ENCODE data around the gene TEAD3. TPM values are rescaled to one million over a fixed set of nuclear protein-coding genes. Genes with fewer than 3 reads are reported as not detected.

Gene TEAD3
- total and polyA plus RNA-seq, 2 of the 4 experiments (the other 2 are of a cell fraction) = 5.2 to 28.0 TPM

GRCh38 chr6:35441642-35442041, 55.2 kb downstream of the TEAD3 start:
- in situ Hi-C loops (cut with MboI; ENCODE audit: low sequenced_read_pairs) = no loop called here
- Histone ChIP-seq H2BK5ac (ENCODE audit: low read depth, low read length, poor library complexity, severe bottlenecking) (no peak overlapping the region), H3K9ac (ENCODE audit: low read depth, low read length) (no peak overlapping the region), H4K8ac (ENCODE audit: low read depth in 2 of 2, low read length in 2 of 2) (no peak overlapping the region), H3K4ac (ENCODE audit: low read depth, low read length) (peak overlapping the region; percentile 55), H3K9me3 (ENCODE audit: control insufficient read depth, insufficient read depth, low read length) (no peaks in the 10 kb centered on the region), H2AFZ (replicated peaks; ENCODE audit: low read length, poor library complexity) (no peak overlapping the region), H3K9me1 (ENCODE audit: insufficient read depth, low read length) (no peaks in the 10 kb centered on the region; the same call in 1 of the 2 replicates), H2AK9ac (replicated peaks; ENCODE audit: low read depth, low read length, poor library complexity) (no peak overlapping the region), H3K23ac (ENCODE audit: low read depth, low read length) (no peak overlapping the region), H2AK5ac (ENCODE audit: low read depth, low read length) (peak overlapping the region; percentile 53), H4K91ac (ENCODE audit: insufficient read depth, low read depth, low read length) (peak overlapping the region; percentile 55), H3K79me1 (ENCODE audit: low read depth in 1 of 2, low read length in 2 of 2) (no peaks in the 10 kb centered on the region), H3K18ac (ENCODE audit: low read depth, low read length) (no peak overlapping the region), H3K56ac (ENCODE audit: extremely low read depth, insufficient read depth, low read length) (no peak overlapping the region), H3K27ac (ENCODE audit: insufficient read depth, low read length) (no peak overlapping the region), H3K27me3 (ENCODE audit: control insufficient read depth, insufficient read depth, low read length) (no peaks in the 10 kb centered on the region), H3K14ac (replicated peaks; ENCODE audit: low read depth, low read length) (no peak overlapping the region), H4K20me1 (ENCODE audit: insufficient read depth, low read length) (no peaks in the 10 kb centered on the region), H3K4me2 (ENCODE audit: low read depth, low read length) (no peak overlapping the region), H3K4me1 (ENCODE audit: control insufficient read depth, insufficient read depth, low read length) (no peaks in the 10 kb centered on the region), H3K4me3 (ENCODE audit: insufficient read depth, low read depth, low read length) (no peak overlapping the region), H4K5ac (ENCODE audit: low read depth, low read length) (no peak overlapping the region), H3K36me3 (ENCODE audit: control insufficient read depth, insufficient read depth, low read length) (no peaks in the 10 kb centered on the region), H2BK15ac (ENCODE audit: low read depth, low read length) (peak overlapping the region; percentile 48; the same call in 1 of the 3 replicates), H2BK120ac (ENCODE audit: low read depth, low read length) (no peak overlapping the region), H2BK20ac (ENCODE audit: low read depth, low read length) (no peak overlapping the region; the same call in 1 of the 2 replicates)
- DNase-seq (no peak), ATAC-seq (ENCODE audit: low read depth) (no peak)
- dilution Hi-C loops (cut with HindIII; ENCODE audit: low sequenced_read_pairs, unreplicated experiment) = no loop called here
- ChIA-PET POLR2A (ENCODE audit: unreplicated experiment) (no interaction called here), CTCF (no interaction called here)
- no TSS peak for BruUV-seq (replicated peaks)
- no CpG with 5 or more reads among the region's 4 CpGs for WGBS, 2 experiments (ENCODE audit: extremely low coverage in 2 of 2, insufficient read length in 1 of 2)
- intact Hi-C loops (cut with micrococcal nuclease) = no loop called here
- TF ChIP-seq NFE2L2 (IDR thresholded peaks at IDR 0.05; ENCODE audit: low read depth, low read length) = no peak
- no peak for TF ChIP-seq POLR2A (IDR thresholded peaks at IDR 0.05; ENCODE audit: low read depth, low read length)
- TF ChIP-seq BHLHE40 (IDR thresholded peaks at IDR 0.05; ENCODE audit: low read depth, low read length) = no peak
- no peak for TF ChIP-seq RAD21 (IDR thresholded peaks at IDR 0.05; ENCODE audit: low read length)
- TF ChIP-seq SMC3 (IDR thresholded peaks at IDR 0.05; ENCODE audit: low read depth, low read length) = no peak
- no peak for TF ChIP-seq RCOR1 (IDR thresholded peaks at IDR 0.05; ENCODE audit: insufficient replicate concordance, low read length)
- no peak for TF ChIP-seq MXI1 (IDR thresholded peaks at IDR 0.05; ENCODE audit: borderline replicate concordance, low read depth, low read length)
- no peak for TF ChIP-seq ELK1 (IDR thresholded peaks at IDR 0.05; ENCODE audit: borderline replicate concordance, low read depth, low read length)
- TF ChIP-seq MAFK (IDR thresholded peaks at IDR 0.05; ENCODE audit: low read depth, low read length) = no peak
- no peak for TF ChIP-seq CTCF (conservative IDR thresholded peaks at IDR 0.05; ENCODE audit: low read depth, low read length)
- TF ChIP-seq USF2 (IDR thresholded peaks at IDR 0.05; ENCODE audit: low read depth, low read length) = no peak
- TF ChIP-seq FOS (IDR thresholded peaks at IDR 0.05; ENCODE audit: low read depth, low read length) = no peak
- TF ChIP-seq CHD1 (IDR thresholded peaks at IDR 0.05; ENCODE audit: low read depth, low read length) = no peak
- no peak for TF ChIP-seq CEBPB (IDR thresholded peaks at IDR 0.05; ENCODE audit: low read depth, low read length)
- TF ChIP-seq MAZ (IDR thresholded peaks at IDR 0.05; ENCODE audit: borderline replicate concordance, low read depth, low read length) = no peak
- TF ChIP-seq RFX5 (IDR thresholded peaks at IDR 0.05; ENCODE audit: low read depth, low read length) = no peak
